ENCODE data around the gene CER1.

Gene CER1

DNA sequence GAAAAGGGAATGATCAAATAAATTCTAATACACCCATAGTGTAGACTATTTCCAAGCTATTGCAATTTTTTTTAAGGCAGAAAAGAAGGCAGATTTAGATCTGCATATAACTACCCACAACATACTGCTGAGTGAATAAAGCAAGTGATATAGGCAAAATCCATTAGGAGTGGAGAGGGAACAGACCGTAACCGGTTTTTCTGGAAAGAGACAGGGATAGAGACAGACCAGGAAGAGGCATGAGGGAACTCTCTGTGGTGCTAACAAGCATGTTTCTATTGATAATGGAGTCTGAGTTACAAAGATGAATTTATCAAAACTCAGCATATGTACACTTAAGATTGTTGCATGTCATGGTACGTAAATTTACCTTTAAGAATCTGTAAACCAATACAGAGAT lies 43.8 kb downstream of the CER1 start:
- no peaks in the 10 kb centered on the region for H3K9me3 ChIP-seq (ENCODE audit: control insufficient read depth, insufficient read depth, low read length)
- H3F3A ChIP-seq (ENCODE audit: control insufficient read depth, insufficient read depth), result no peaks in the 10 kb centered on the region
- no peak overlapping the region for H3K4me3 ChIP-seq (ENCODE audit: low read length)
- H3K9me2 ChIP-seq (replicated peaks; ENCODE audit: control insufficient read depth, low read length), result no peaks in the 10 kb centered on the region
- no peaks in the 10 kb centered on the region; the same call in 1 of the 2 replicates for H3K36me3 ChIP-seq (ENCODE audit: control insufficient read depth, low read length)
- H4K20me1 ChIP-seq (ENCODE audit: control insufficient read depth, insufficient read depth, low read depth, low read length), result no peaks in the 10 kb centered on the region
- H3K27me3 ChIP-seq (ENCODE audit: control insufficient read depth, low read length), result no peaks in the 10 kb centered on the region
- H3K4me2 ChIP-seq (ENCODE audit: low read length), result no peak overlapping the region
- peaks cover 4% of the 10 kb centered on the region; the same call in 1 of the 2 replicates for H3K79me2 ChIP-seq (ENCODE audit: control insufficient read depth, low read length)
- TF ChIP-seq, protein P1, sequence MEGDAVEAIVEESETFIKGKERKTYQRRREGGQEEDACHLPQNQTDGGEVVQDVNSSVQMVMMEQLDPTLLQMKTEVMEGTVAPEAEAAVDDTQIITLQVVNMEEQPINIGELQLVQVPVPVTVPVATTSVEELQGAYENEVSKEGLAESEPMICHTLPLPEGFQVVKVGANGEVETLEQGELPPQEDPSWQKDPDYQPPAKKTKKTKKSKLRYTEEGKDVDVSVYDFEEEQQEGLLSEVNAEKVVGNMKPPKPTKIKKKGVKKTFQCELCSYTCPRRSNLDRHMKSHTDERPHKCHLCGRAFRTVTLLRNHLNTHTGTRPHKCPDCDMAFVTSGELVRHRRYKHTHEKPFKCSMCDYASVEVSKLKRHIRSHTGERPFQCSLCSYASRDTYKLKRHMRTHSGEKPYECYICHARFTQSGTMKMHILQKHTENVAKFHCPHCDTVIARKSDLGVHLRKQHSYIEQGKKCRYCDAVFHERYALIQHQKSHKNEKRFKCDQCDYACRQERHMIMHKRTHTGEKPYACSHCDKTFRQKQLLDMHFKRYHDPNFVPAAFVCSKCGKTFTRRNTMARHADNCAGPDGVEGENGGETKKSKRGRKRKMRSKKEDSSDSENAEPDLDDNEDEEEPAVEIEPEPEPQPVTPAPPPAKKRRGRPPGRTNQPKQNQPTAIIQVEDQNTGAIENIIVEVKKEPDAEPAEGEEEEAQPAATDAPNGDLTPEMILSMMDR (IDR thresholded peaks at IDR 0.05; ENCODE audit: low read depth, low read length, poor library complexity, severe bottlenecking), result no peak
- TF ChIP-seq EZH2phosphoT487 (IDR thresholded peaks at IDR 0.05; ENCODE audit: borderline replicate concordance, low read length), result no peak
- no peaks in the 10 kb centered on the region for H3K4me1 ChIP-seq (ENCODE audit: control insufficient read depth, low read length)
- no peak overlapping the region for H3K27ac ChIP-seq (ENCODE audit: low read depth, low read length)

DNA sequence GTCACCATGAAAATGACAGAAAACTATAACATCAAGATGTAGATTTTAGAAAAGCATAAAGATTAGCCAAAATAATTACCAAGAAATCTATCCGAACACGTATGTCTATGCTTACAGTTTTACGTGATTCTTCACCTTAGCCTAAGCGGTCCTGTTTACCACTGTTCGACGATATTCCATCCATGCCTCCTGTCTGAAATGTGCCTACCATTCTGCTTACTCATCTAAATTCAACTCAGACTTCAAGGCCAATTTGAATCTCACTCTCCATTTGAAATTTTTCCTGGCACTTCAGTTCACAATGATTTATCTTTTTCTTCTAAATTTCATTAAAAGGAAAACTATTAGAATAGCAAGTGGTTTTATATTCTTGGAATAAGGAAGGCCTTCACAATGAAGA lies 44.7 kb downstream of the CER1 start:
- Histone ChIP-seq H3K27ac (ENCODE audit: low read depth, low read length) (no peak overlapping the region), H3K4me1 (ENCODE audit: control insufficient read depth, low read length) (no peaks in the 10 kb centered on the region), H3K4me2 (ENCODE audit: low read length) (no peak overlapping the region), H3K4me3 (ENCODE audit: low read length) (no peak overlapping the region), H3K27me3 (ENCODE audit: control insufficient read depth, low read length) (no peaks in the 10 kb centered on the region), H3K36me3 (ENCODE audit: control insufficient read depth, low read length) (no peaks in the 10 kb centered on the region; the same call in 1 of the 2 replicates), H3F3A (ENCODE audit: control insufficient read depth, insufficient read depth) (no peaks in the 10 kb centered on the region), H3K9me3 (ENCODE audit: control insufficient read depth, insufficient read depth, low read length) (no peaks in the 10 kb centered on the region), H4K20me1 (ENCODE audit: control insufficient read depth, insufficient read depth, low read depth, low read length) (no peaks in the 10 kb centered on the region), H3K9me2 (replicated peaks; ENCODE audit: control insufficient read depth, low read length) (no peaks in the 10 kb centered on the region), H3K79me2 (ENCODE audit: control insufficient read depth, low read length) (peaks cover 4% of the 10 kb centered on the region; the same call in 1 of the 2 replicates)
- TF ChIP-seq, protein P1 (IDR thresholded peaks at IDR 0.05; ENCODE audit: low read depth, low read length, poor library complexity, severe bottlenecking), result no peak
- TF ChIP-seq EZH2phosphoT487 (IDR thresholded peaks at IDR 0.05; ENCODE audit: borderline replicate concordance, low read length), result no peak

DNA sequence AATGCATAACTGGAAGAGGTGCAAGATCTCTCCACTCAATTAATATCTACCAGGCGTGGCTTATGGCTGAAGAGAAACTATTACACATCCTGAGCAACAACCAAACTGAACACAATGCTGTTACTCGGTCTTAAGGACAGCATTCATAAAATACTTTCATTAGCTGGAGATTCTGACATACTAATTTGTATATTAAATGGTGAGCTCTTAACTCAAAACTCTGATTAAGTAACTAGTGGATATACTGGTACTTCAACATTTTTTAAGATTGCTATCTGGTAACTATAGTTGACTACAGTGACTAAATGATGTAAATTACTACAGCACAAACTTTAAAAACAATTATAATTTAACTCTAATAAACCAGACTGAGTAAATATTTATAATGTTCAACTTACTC lies 45.1 kb downstream of the CER1 start:
- H3K27ac ChIP-seq (ENCODE audit: low read depth, low read length), result no peak overlapping the region
- H3K9me2 ChIP-seq (replicated peaks; ENCODE audit: control insufficient read depth, low read length), result no peaks in the 10 kb centered on the region
- peaks cover 2% of the 10 kb centered on the region for H3K36me3 ChIP-seq (ENCODE audit: control insufficient read depth, low read length)
- H3K27me3 ChIP-seq (ENCODE audit: control insufficient read depth, low read length), result no peaks in the 10 kb centered on the region
- H3K4me2 ChIP-seq (ENCODE audit: low read length), result no peak overlapping the region
- TF ChIP-seq, protein P1 (IDR thresholded peaks at IDR 0.05; ENCODE audit: low read depth, low read length, poor library complexity, severe bottlenecking), result no peak
- no peak for TF ChIP-seq EZH2phosphoT487 (IDR thresholded peaks at IDR 0.05; ENCODE audit: borderline replicate concordance, low read length)
- H3K4me1 ChIP-seq (ENCODE audit: control insufficient read depth, low read length), result no peaks in the 10 kb centered on the region
- no peaks in the 10 kb centered on the region for H3K9me3 ChIP-seq (ENCODE audit: control insufficient read depth, insufficient read depth, low read length)
- H3K79me2 ChIP-seq (ENCODE audit: control insufficient read depth, low read length), result peaks cover 4% of the 10 kb centered on the region; the same call in 1 of the 2 replicates
- no peaks in the 10 kb centered on the region for H3F3A ChIP-seq (ENCODE audit: control insufficient read depth, insufficient read depth)
- H4K20me1 ChIP-seq (ENCODE audit: control insufficient read depth, insufficient read depth, low read depth, low read length), result no peaks in the 10 kb centered on the region
- H3K4me3 ChIP-seq (ENCODE audit: low read length), result no peak overlapping the region
